Rectal smooth muscle tissue (tissue), 1 donor: ENCODE results near the gene PDHA1.

Source experiments
- H3K27ac ChIP-seq: one replicate; pipeline ENCODE4 v1.7.0; 2013; ENCODE audit warnings: low read depth, low read length, inconsistent platforms
- H3K27me3 ChIP-seq: one replicate; pipeline ENCODE4 v1.7.0; 2013; ENCODE audit warnings: low read length; ENCODE audit not compliant: control insufficient read depth, insufficient read depth
- H3K36me3 ChIP-seq: one replicate; pipeline ENCODE4 v1.7.0; 2013; ENCODE audit warnings: low read length; ENCODE audit not compliant: control insufficient read depth, insufficient read depth
- H3K4me1 ChIP-seq: one replicate; pipeline ENCODE4 v1.7.0; 2013; ENCODE audit warnings: low read length; ENCODE audit not compliant: control insufficient read depth, insufficient read depth
- H3K4me3 ChIP-seq: one replicate; pipeline ENCODE4 v1.7.0; 2013; ENCODE audit warnings: low read length
- H3K9ac ChIP-seq: one replicate; pipeline ENCODE4 v1.7.0; 2013; ENCODE audit warnings: low read length

The PDHA1 gene

DNA sequence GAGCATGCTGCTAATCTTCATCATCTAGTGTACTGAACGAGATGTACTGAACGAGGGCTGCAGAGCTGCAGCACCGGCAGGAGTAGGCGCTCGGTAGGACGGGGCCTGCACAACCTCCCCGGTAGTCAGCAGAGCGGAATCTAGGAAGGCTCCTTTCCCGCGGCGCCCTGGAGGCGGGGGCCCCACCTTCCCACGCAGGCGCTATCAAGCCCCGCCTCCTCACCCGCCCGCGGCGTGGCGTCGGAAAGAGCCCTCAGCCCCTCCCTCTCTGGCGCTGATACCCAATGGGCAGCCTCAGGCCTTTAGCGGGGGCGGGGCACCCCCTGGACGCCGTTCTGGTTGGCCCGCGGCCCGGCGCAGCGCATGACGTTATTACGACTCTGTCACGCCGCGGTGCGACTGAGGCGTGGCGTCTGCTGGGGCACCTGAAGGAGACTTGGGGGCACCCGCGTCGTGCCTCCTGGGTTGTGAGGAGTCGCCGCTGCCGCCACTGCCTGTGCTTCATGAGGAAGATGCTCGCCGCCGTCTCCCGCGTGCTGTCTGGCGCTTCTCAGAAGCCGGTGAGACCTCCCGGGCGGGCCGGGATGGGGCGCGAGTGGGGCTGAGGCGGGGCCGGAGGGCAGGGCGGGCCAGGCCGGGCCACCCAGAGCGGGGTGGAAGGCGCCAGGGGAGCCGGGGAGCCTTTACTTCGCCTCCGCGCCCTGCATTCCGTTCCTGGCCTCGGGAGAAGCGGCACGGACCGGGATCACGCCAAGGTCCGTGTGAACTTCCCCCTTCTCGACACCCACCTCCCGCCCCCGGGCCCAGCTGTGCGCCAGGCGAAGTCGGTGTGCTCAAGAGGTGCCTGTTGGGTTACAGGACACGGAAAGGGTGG is at the start of gene PDHA1:
Gene PDHA1 (plus strand): TSS at position 393 of the 874 bp plus-strand sequence. CDS start 111 bp downstream, at position 504.
- Histone ChIP-seq H3K36me3 (no peaks in the 10 kb centered on the region), H3K4me3 (peak within 1 kb of the TSS; percentile 79), H3K27ac (peak within 1 kb of the TSS; percentile 89), H3K27me3 (no peaks in the 10 kb centered on the region), H3K9ac (peak within 1 kb of the TSS; percentile 80), H3K4me1 (peaks cover 3% of the 10 kb centered on the region)

DNA sequence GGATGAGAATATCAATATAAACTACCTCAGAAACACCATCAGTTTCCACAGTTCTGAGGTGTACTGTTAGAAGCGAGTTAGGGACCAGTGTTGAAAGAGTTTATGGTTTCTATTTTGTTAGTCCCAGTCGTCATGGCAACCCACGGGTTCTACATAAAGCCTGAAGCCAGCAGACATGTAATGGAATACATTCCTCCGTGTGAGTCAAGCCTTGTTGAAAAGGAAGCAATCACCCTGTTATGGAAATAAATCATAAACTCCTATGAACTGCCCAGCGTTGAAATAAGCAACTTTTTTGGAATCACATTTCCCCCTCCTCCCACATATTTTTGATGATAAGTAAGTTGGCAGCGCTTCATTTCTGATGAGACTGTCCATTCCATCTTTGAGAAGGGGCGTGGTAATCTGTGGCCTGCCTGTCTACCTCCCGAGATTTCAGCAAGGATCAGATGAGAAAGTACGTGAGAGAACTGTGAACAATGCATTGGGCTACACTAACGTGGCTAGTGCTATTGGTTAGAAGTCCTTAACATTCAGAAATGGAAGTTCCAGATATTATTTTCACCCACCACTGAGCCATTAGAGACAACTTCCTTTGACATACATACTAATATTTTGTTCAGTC is 40.4 kb upstream of the PDHA1 start:
- Histone ChIP-seq H3K9ac (no peak overlapping the region), H3K4me1 (no peaks in the 10 kb centered on the region), H3K27me3 (no peaks in the 10 kb centered on the region), H3K36me3 (no peaks in the 10 kb centered on the region), H3K4me3 (no peak overlapping the region), H3K27ac (no peak overlapping the region)

DNA sequence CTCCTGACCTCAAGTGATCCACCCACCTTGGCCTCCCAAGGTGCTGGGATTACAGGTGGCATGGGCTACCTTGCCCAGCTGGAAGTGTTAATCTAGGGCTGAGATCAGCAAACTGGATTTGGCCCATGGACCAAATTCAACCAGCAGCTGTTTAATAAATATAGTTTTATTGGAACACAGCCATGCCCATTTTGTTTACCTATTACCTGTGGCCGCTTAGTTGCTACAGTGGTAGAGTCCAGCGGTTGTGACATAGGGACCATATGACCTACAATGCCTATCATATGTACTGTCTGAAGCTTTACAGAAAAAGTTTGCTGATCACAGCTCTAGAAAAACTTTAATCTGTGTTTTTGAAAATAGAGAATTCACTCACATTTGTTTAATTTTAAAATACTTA is 17.2 kb upstream of the PDHA1 start:
- Histone ChIP-seq H3K4me1 (no peaks in the 10 kb centered on the region), H3K27me3 (no peaks in the 10 kb centered on the region), H3K36me3 (no peaks in the 10 kb centered on the region), H3K4me3 (no peak overlapping the region), H3K9ac (no peak overlapping the region), H3K27ac (no peak overlapping the region)

DNA sequence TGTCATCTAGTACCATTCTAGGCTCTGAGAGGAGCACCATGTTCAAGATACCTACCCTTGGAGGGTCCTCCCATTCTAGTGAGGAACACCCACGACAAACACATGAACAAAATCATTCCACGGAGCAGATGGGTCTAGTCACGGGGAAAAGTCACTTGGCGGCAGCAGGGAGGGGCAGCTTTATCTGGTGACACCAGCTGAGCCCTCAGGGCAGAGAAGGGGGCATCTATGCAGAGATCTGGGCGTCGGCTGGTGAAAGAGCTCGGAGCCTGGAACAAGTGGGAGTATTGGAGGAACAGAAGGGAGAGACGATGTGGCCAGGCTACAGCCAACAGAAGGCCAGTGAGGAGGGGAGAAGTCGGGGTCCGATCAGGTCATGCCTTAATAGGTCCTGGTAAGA is 11.9 kb upstream of the PDHA1 start:
- H3K36me3 ChIP-seq: no peaks in the 10 kb centered on the region
- no peaks in the 10 kb centered on the region for H3K4me1 ChIP-seq
- no peak overlapping the region for H3K27ac ChIP-seq
- no peak overlapping the region for H3K9ac ChIP-seq
- no peaks in the 10 kb centered on the region for H3K27me3 ChIP-seq
- no peak overlapping the region for H3K4me3 ChIP-seq

- no peaks in the 10 kb centered on the region for H3K4me1 ChIP-seq
- H3K36me3 ChIP-seq: no peaks in the 10 kb centered on the region
- H3K4me3 ChIP-seq: no peak overlapping the region
- H3K27ac ChIP-seq: no peak overlapping the region
- H3K27me3 ChIP-seq: no peaks in the 10 kb centered on the region
- H3K9ac ChIP-seq: no peak overlapping the region
These were observed 10.7 kb upstream of the PDHA1 start for GRCh38 chrX:19332983-19333382.

DNA sequence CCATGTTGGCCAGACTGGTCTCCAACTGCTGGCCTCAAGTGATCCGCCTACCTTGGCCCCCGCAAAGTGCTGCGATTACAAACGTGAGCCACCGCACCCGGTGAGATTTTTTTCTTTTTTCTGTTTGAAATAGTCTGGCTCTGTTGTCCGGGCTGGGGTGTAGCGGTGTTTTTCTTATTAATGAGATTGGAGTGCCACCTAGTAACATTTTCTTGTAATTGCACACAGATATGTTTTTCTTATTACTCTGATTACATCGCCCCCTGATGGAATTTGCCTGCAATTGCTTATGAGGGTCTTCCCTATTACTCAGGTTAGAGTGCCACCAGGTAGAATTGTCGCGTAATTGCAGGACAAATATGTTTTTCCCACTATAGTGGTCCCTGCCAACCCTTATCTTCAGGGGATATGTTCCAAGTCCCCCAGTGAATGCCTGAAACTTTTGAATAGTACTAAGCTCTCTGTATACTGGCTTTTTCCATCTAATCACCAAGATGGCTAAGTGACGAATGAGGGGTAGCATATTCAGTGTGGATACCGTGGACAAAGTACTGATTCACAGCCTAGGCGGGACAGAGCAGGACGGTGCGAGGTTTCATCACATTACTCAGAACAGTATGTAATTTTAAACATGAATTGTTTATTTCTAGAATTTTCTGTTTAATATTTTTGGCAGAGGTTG is 8.6 kb upstream of the PDHA1 start:
- no peaks in the 10 kb centered on the region for H3K36me3 ChIP-seq
- H3K27me3 ChIP-seq: no peaks in the 10 kb centered on the region
- no peak overlapping the region for H3K27ac ChIP-seq
- no peak overlapping the region for H3K4me3 ChIP-seq
- no peak overlapping the region for H3K9ac ChIP-seq
- H3K4me1 ChIP-seq: no peaks in the 10 kb centered on the region

DNA sequence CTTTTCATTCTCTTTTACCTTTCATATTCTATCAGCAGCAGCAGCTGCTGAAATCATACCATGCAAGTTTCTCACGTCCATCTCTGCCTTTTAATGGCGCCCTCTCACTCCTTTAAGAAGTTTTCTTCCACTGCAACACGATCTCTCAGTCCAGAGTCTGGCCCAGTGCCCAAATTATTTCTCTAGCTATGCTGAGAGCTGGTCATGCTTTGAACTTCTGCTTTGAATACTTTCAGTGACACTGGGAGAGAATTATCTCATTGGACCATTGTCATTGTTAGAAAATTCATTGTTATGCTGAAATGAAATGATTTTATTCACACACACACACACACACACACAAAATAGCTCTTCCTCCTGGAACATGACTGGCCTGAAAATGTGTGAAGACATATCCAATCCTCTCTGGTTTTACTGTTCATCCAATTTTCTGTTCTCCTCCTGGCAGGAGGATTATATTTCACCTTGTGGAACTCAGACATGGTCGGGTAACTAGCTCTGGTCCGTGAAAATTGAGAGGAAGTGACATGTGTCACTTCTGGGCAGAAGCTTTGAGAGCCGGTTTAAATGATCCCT is 1.3 kb upstream of the PDHA1 start:
- Histone ChIP-seq H3K36me3 (no peaks in the 10 kb centered on the region), H3K4me3 (no peak overlapping the region), H3K27me3 (no peaks in the 10 kb centered on the region), H3K27ac (no peak overlapping the region), H3K9ac (no peak overlapping the region), H3K4me1 (peaks cover 3% of the 10 kb centered on the region)

- peaks cover 3% of the 10 kb centered on the region for H3K4me1 ChIP-seq
- peak overlapping the region; percentile 56 for H3K4me3 ChIP-seq
- H3K27me3 ChIP-seq: no peaks in the 10 kb centered on the region
- no peak overlapping the region for H3K9ac ChIP-seq
- H3K36me3 ChIP-seq: no peaks in the 10 kb centered on the region
- peak overlapping the region; percentile 89 for H3K27ac ChIP-seq
These were observed 617 bp upstream of the PDHA1 start for GRCh38 chrX:19343085-19343534.

GRCh38 chrX:19344661-19345060 is 934 bp downstream of the PDHA1 start:
- Histone ChIP-seq H3K4me1 (peaks cover 3% of the 10 kb centered on the region), H3K27me3 (no peaks in the 10 kb centered on the region), H3K9ac (no peak overlapping the region), H3K4me3 (peak overlapping the region; percentile 79), H3K36me3 (no peaks in the 10 kb centered on the region), H3K27ac (peak overlapping the region; percentile 89)

DNA sequence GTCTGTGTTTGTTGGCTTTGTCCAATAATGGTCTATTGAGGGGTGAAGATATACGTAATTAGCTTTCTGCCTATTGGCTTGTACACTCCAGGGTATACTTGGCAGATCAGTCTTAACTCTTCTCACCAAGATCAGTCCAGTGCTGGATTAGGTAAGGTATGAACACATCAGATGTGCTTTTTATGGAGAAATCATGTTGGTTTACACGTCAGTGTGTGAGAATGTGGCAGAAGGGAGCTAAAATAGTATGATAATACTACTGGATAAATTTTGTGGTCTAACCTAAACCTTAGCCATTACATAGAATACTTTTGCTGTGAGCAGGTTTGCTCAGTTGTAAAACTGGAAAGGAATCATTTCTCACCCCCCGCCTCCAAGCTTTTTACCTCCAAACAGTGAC is 4.2 kb downstream of the PDHA1 start:
- H3K9ac ChIP-seq: no peak overlapping the region
- H3K27me3 ChIP-seq: no peaks in the 10 kb centered on the region

GRCh38 chrX:19349264-19349663 is 5.5 kb downstream of the PDHA1 start:
- Histone ChIP-seq H3K4me1 (peaks cover 3% of the 10 kb centered on the region), H3K27me3 (no peaks in the 10 kb centered on the region), H3K36me3 (peaks cover 5% of the 10 kb centered on the region), H3K9ac (no peak overlapping the region), H3K27ac (no peak overlapping the region), H3K4me3 (no peak overlapping the region)

More for the DNA sequence above, 4.2 kb downstream of the PDHA1 start:
- no peak overlapping the region for H3K4me3 ChIP-seq
- peaks cover 3% of the 10 kb centered on the region for H3K36me3 ChIP-seq
- no peak overlapping the region for H3K27ac ChIP-seq
- peaks cover 3% of the 10 kb centered on the region for H3K4me1 ChIP-seq

- Histone ChIP-seq H3K27ac (no peak overlapping the region), H3K36me3 (peaks cover 7% of the 10 kb centered on the region)
These were observed 7.2 kb downstream of the PDHA1 start for GRCh38 chrX:19350941-19351384.

More at GRCh38 chrX:19350941-19351384, 7.2 kb downstream of the PDHA1 start:
- no peaks in the 10 kb centered on the region for H3K27me3 ChIP-seq
- H3K9ac ChIP-seq: no peak overlapping the region
- H3K4me1 ChIP-seq: no peaks in the 10 kb centered on the region
- H3K4me3 ChIP-seq: no peak overlapping the region
